ENCODE results near the gene SPATA13. TPM values are rescaled to one million over a fixed set of nuclear protein-coding genes. Genes with fewer than 3 reads are reported as not detected.

Gene SPATA13
- total RNA-seq, 1 donor from 2014 or later: 8.0 TPM

- DNase-seq (ENCODE audit: low read depth, low spot score): no peak
These were observed 6.0 kb downstream of the SPATA13 start for GRCh38 chr13:24166561-24166960.

GRCh38 chr13:24167666-24168391, 7.3 kb downstream of the SPATA13 start:
- DNase-seq (ENCODE audit: low read depth, low spot score): no peak

GRCh38 chr13:24168392-24168750, 7.9 kb downstream of the SPATA13 start:
- DNase-seq (ENCODE audit: low read depth, low spot score): no peak

GRCh38 chr13:24168979-24169378, 8.5 kb downstream of the SPATA13 start:
- DNase-seq (ENCODE audit: low read depth, low spot score): no peak

- DNase-seq (ENCODE audit: low read depth, low spot score): no peak
These were observed 11.6 kb downstream of the SPATA13 start for GRCh38 chr13:24172071-24172470.

GRCh38 chr13:24173795-24174194, 13.3 kb downstream of the SPATA13 start:
- DNase-seq (ENCODE audit: low read depth, low spot score): no peak

GRCh38 chr13:24175847-24176246, 15.3 kb downstream of the SPATA13 start:
- no peak for DNase-seq (ENCODE audit: low read depth, low spot score)

- DNase-seq (ENCODE audit: low read depth, low spot score): no peak
These were observed 16.0 kb downstream of the SPATA13 start for GRCh38 chr13:24176351-24177101.

- DNase-seq (ENCODE audit: low read depth, low spot score): no peak
These were observed 18.4 kb downstream of the SPATA13 start for GRCh38 chr13:24178847-24179485.

GRCh38 chr13:24179486-24179850, 18.9 kb downstream of the SPATA13 start:
- DNase-seq (ENCODE audit: low read depth, low spot score): no peak

GRCh38 chr13:24180750-24181377, 20.3 kb downstream of the SPATA13 start:
- no peak for DNase-seq (ENCODE audit: low read depth, low spot score)

GRCh38 chr13:24181991-24182702, 21.6 kb downstream of the SPATA13 start:
- no peak for DNase-seq (ENCODE audit: low read depth, low spot score)

GRCh38 chr13:24182703-24183081, 22.2 kb downstream of the SPATA13 start:
- no peak for DNase-seq (ENCODE audit: low read depth, low spot score)

- DNase-seq (ENCODE audit: low read depth, low spot score): no peak
These were observed 23.2 kb downstream of the SPATA13 start for GRCh38 chr13:24183741-24184182.

GRCh38 chr13:24184265-24184841, 23.8 kb downstream of the SPATA13 start:
- DNase-seq (ENCODE audit: low read depth, low spot score): no peak

- DNase-seq (ENCODE audit: low read depth, low spot score): no peak
These were observed 24.4 kb downstream of the SPATA13 start for GRCh38 chr13:24184882-24185281.

- DNase-seq (ENCODE audit: low read depth, low spot score): no peak
These were observed 25.2 kb downstream of the SPATA13 start for GRCh38 chr13:24185591-24186232.

- DNase-seq (ENCODE audit: low read depth, low spot score): no peak
These were observed 26.7 kb downstream of the SPATA13 start for GRCh38 chr13:24187185-24187584.

GRCh38 chr13:24192057-24192810, 31.7 kb downstream of the SPATA13 start:
- no peak for DNase-seq (ENCODE audit: low read depth, low spot score)

- DNase-seq (ENCODE audit: low read depth, low spot score): no peak
These were observed 32.3 kb downstream of the SPATA13 start for GRCh38 chr13:24192811-24193162.

Measured in pulmonary artery endothelial cell (primary cell).